Activated naive CD8-positive, alpha-beta T cell treated with anti-CD3 and anti-CD28 coated beads, Interleukin-2, amount 10 ng/mL, durations not matched to agents 7 days and 5 days (primary cell): ENCODE measurements around the gene SLIT3. TPM values are rescaled to one million over a fixed set of nuclear protein-coding genes. Genes with fewer than 3 reads are reported as not detected.
"Not testable (repeated sequence)": the region's sequence is repeated elsewhere in the genome, so short reads cannot be mapped to it uniquely, and the experiment has no call there.

Experiments used
- ATAC-seq: fragments of 150-1000 bp; cut with Tn5 transposase; one replicate; pipeline ENCODE4 v1.10.0; 2021; ENCODE audit warnings: low read depth, moderate library complexity
- POLR2A ChIA-PET: fragments of 350-600 bp; sonication (Branson Sonifier 250); formaldehyde crosslinking; loops from one replicate; lab custom pipeline; 2021; ENCODE audit warnings: antibody characterized with exemption; lab: Charles Lee
- DNase-seq: peaks from one replicate; pipeline ENCODE4 v3.0.0; 2021
- H3K27ac Mint-ChIP-seq: one replicate; pipeline ENCODE4 v1.8.0; 2022; ENCODE audit warnings: mild to moderate bottlenecking, mixed read lengths
- H3K27me3 Mint-ChIP-seq: one replicate; pipeline ENCODE4 v1.8.0; 2022; ENCODE audit warnings: mild to moderate bottlenecking, moderate library complexity, mixed read lengths
- H3K36me3 Mint-ChIP-seq: one replicate; pipeline ENCODE4 v1.8.0; 2021; ENCODE audit warnings: mild to moderate bottlenecking, mixed read lengths
- H3K4me1 Mint-ChIP-seq: one replicate; pipeline ENCODE4 v1.8.0; 2021; ENCODE audit warnings: mixed read lengths
- H3K4me3 Mint-ChIP-seq: one replicate; pipeline ENCODE4 v1.8.0; 2022; ENCODE audit warnings: mild to moderate bottlenecking, moderate library complexity, mixed read lengths
- H3K9me3 Mint-ChIP-seq: one replicate; pipeline ENCODE4 v1.8.0; 2021; ENCODE audit warnings: mixed read lengths
- total RNA-seq, 2 experiments: library from RNA; stranded (reverse); gene quantifications; one replicate each; pipeline ENCODE4 v1.2.3, GENCODE V29; 2021

Gene SLIT3
- total RNA-seq, 2 experiments from 2014 or later, result not detected

- Mint-ChIP-seq H3K4me1 (no peaks in the 10 kb centered on the region), H3K4me3 (no peak overlapping the region), H3K27ac (no peak overlapping the region), H3K36me3 (no peaks in the 10 kb centered on the region), H3K27me3 (no peaks in the 10 kb centered on the region), H3K9me3 (peaks cover under 1% of the 10 kb centered on the region)
- ATAC-seq (no peak), DNase-seq (no peak)
- POLR2A ChIA-PET, result no interaction called here
These were observed 84.1 kb downstream of the SLIT3 start for GRCh38 chr5:169216866-169217265.

- no peaks in the 10 kb centered on the region for H3K4me1 Mint-ChIP-seq
- H3K27ac Mint-ChIP-seq, result no peak overlapping the region
- peaks cover 4% of the 10 kb centered on the region for H3K9me3 Mint-ChIP-seq
- ATAC-seq (no peak), DNase-seq (no peak)
- no peaks in the 10 kb centered on the region for H3K36me3 Mint-ChIP-seq
- no peak overlapping the region for H3K4me3 Mint-ChIP-seq
- POLR2A ChIA-PET, result no interaction called here
- H3K27me3 Mint-ChIP-seq, result no peaks in the 10 kb centered on the region
These were observed 87.5 kb downstream of the SLIT3 start for GRCh38 chr5:169213479-169213878.

GRCh38 chr5:169211761-169212160, 89.2 kb downstream of the SLIT3 start:
- POLR2A ChIA-PET, DNase-seq, H3K36me3 Mint-ChIP-seq, H3K4me1 Mint-ChIP-seq, H3K4me3 Mint-ChIP-seq, H3K9me3 Mint-ChIP-seq, H3K27me3 Mint-ChIP-seq, H3K27ac Mint-ChIP-seq, ATAC-seq: not testable (repeated sequence)

- H3K4me1 Mint-ChIP-seq, result no peaks in the 10 kb centered on the region
- ATAC-seq, result no peak
- H3K4me3 Mint-ChIP-seq, result no peak overlapping the region
- POLR2A ChIA-PET, result no interaction called here
- no peak overlapping the region for H3K27ac Mint-ChIP-seq
- H3K9me3 Mint-ChIP-seq, result peaks cover 6% of the 10 kb centered on the region
- no peaks in the 10 kb centered on the region for H3K27me3 Mint-ChIP-seq
- no peaks in the 10 kb centered on the region for H3K36me3 Mint-ChIP-seq
- DNase-seq, result no peak
These were observed 96.0 kb downstream of the SLIT3 start for GRCh38 chr5:169204788-169205400.

- Mint-ChIP-seq H3K36me3 (no peaks in the 10 kb centered on the region), H3K9me3 (peaks cover 6% of the 10 kb centered on the region), H3K4me1 (no peaks in the 10 kb centered on the region), H3K27me3 (no peaks in the 10 kb centered on the region), H3K4me3 (no peak overlapping the region), H3K27ac (no peak overlapping the region)
- DNase-seq, result no peak
- POLR2A ChIA-PET, result no interaction called here
- ATAC-seq, result no peak
These were observed 98.0 kb downstream of the SLIT3 start for GRCh38 chr5:169202969-169203368.

GRCh38 chr5:169201597-169201996, 99.3 kb downstream of the SLIT3 start:
- POLR2A ChIA-PET, result no interaction called here
- no peak overlapping the region for H3K4me3 Mint-ChIP-seq
- no peaks in the 10 kb centered on the region for H3K36me3 Mint-ChIP-seq
- no peaks in the 10 kb centered on the region for H3K4me1 Mint-ChIP-seq
- DNase-seq (no peak), ATAC-seq (no peak)
- H3K27ac Mint-ChIP-seq, result no peak overlapping the region
- no peaks in the 10 kb centered on the region for H3K27me3 Mint-ChIP-seq
- H3K9me3 Mint-ChIP-seq, result peaks cover 6% of the 10 kb centered on the region

- Mint-ChIP-seq H3K27ac (no peak overlapping the region), H3K9me3 (peaks cover 6% of the 10 kb centered on the region), H3K4me1 (no peaks in the 10 kb centered on the region), H3K36me3 (no peaks in the 10 kb centered on the region), H3K4me3 (no peak overlapping the region), H3K27me3 (no peaks in the 10 kb centered on the region)
- ATAC-seq (no peak), DNase-seq (no peak)
- POLR2A ChIA-PET, result no interaction called here
These were observed 100.7 kb downstream of the SLIT3 start for GRCh38 chr5:169200125-169200778.

GRCh38 chr5:169197343-169197742, 103.6 kb downstream of the SLIT3 start:
- Mint-ChIP-seq H3K9me3 (peaks cover 3% of the 10 kb centered on the region), H3K27ac (no peak overlapping the region), H3K27me3 (peaks cover 2% of the 10 kb centered on the region), H3K36me3 (no peaks in the 10 kb centered on the region), H3K4me1 (no peaks in the 10 kb centered on the region), H3K4me3 (no peak overlapping the region)
- POLR2A ChIA-PET, result no interaction called here
- ATAC-seq, result no peak
- DNase-seq, result no peak

- Mint-ChIP-seq H3K9me3 (no peaks in the 10 kb centered on the region), H3K36me3 (no peaks in the 10 kb centered on the region), H3K27ac (no peak overlapping the region), H3K4me1 (no peaks in the 10 kb centered on the region), H3K4me3 (no peak overlapping the region), H3K27me3 (peaks cover 2% of the 10 kb centered on the region)
- no peak for ATAC-seq
- DNase-seq, result no peak
- POLR2A ChIA-PET, result no interaction called here
These were observed 104.9 kb downstream of the SLIT3 start for GRCh38 chr5:169196059-169196458.

- POLR2A ChIA-PET, result no interaction called here
- Mint-ChIP-seq H3K4me3 (no peak overlapping the region), H3K27ac (no peak overlapping the region), H3K27me3 (peaks cover 2% of the 10 kb centered on the region), H3K36me3 (no peaks in the 10 kb centered on the region), H3K4me1 (no peaks in the 10 kb centered on the region), H3K9me3 (no peaks in the 10 kb centered on the region)
- ATAC-seq, result no peak
- no peak for DNase-seq
These were observed 105.3 kb downstream of the SLIT3 start for GRCh38 chr5:169195601-169196000.

- ATAC-seq (no peak), DNase-seq (no peak)
- H3K4me1 Mint-ChIP-seq, result no peaks in the 10 kb centered on the region
- H3K27ac Mint-ChIP-seq, result no peak overlapping the region
- H3K27me3 Mint-ChIP-seq, result peaks cover 2% of the 10 kb centered on the region
- no peaks in the 10 kb centered on the region for H3K9me3 Mint-ChIP-seq
- H3K4me3 Mint-ChIP-seq, result no peak overlapping the region
- POLR2A ChIA-PET, result no interaction called here
- no peaks in the 10 kb centered on the region for H3K36me3 Mint-ChIP-seq
These were observed 108.4 kb downstream of the SLIT3 start for GRCh38 chr5:169192536-169192935.

GRCh38 chr5:169190849-169191248, 110.1 kb downstream of the SLIT3 start:
- Mint-ChIP-seq H3K9me3 (no peaks in the 10 kb centered on the region), H3K4me1 (no peaks in the 10 kb centered on the region), H3K27me3 (peaks cover 2% of the 10 kb centered on the region), H3K36me3 (no peaks in the 10 kb centered on the region), H3K4me3 (no peak overlapping the region), H3K27ac (no peak overlapping the region)
- DNase-seq (no peak), ATAC-seq (no peak)
- POLR2A ChIA-PET, result no interaction called here

- H3K36me3 Mint-ChIP-seq, result no peaks in the 10 kb centered on the region
- POLR2A ChIA-PET, result no interaction called here
- no peaks in the 10 kb centered on the region for H3K27me3 Mint-ChIP-seq
- ATAC-seq (no peak), DNase-seq (no peak)
- no peaks in the 10 kb centered on the region for H3K9me3 Mint-ChIP-seq
- H3K4me1 Mint-ChIP-seq, result no peaks in the 10 kb centered on the region
- H3K27ac Mint-ChIP-seq, result no peak overlapping the region
- no peak overlapping the region for H3K4me3 Mint-ChIP-seq
These were observed 115.3 kb downstream of the SLIT3 start for GRCh38 chr5:169185626-169186025.

GRCh38 chr5:169183576-169183975, 117.4 kb downstream of the SLIT3 start:
- ATAC-seq (no peak), DNase-seq (no peak)
- Mint-ChIP-seq H3K4me1 (no peaks in the 10 kb centered on the region), H3K9me3 (no peaks in the 10 kb centered on the region), H3K27ac (no peak overlapping the region), H3K36me3 (no peaks in the 10 kb centered on the region), H3K27me3 (no peaks in the 10 kb centered on the region), H3K4me3 (no peak overlapping the region)
- POLR2A ChIA-PET, result no interaction called here
